Colon (tissue), 2 donors: ENCODE results near the gene ASAP2.

Experiments
- FAIRE-seq: peaks from 2 replicates; lab custom pipeline; 2012; peaks lifted over from hg19 to GRCh38; lab: Jason Lieb, UNC
- donor health status: control.
- donor health status: control.

The ASAP2 gene

DNA sequence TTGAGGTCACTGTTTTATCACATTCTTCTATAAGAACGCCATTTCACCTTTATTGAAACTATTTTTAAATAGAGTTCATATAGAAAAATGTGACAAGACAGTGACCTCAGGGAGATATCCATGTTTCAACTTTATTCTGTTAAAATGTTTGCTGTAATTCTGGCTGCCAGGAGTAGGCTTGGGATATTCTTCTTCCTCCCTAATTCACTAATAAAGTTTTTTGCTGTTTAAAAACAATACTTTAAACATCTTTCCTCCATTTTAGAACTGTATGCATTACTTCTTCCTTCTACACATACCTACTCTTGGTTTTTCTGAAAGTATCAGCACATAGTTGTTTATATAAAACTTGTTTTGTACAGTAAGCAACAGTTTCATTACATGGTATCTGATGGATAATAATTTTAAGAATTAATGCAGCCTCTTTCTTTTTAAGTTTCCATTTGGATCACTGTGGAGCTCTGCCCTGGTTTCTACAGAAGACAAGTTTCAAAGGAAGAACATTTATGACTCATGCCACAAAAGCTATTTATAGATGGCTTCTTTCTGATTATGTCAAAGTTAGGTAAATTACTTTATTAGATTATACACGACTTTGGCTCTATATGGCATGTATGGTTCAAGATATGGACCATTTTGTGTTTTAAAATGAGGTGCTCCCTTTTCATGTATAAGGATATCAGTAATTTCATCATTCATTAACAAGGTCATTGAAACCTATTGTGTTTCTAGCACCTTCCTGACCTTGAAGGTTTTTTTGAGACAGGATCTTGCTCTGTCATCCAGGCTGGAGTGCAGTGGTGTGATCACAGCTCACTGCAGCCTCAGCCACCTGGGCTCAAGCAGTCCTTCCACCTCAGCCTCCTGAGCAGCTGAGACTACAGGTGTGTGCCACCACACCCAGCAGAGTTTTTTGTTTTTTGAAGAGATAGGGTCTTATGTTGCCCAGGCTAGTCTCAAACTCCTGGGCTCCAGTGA is 224.0 kb downstream of the ASAP2 start:
- FAIRE-seq, result no peak

DNA sequence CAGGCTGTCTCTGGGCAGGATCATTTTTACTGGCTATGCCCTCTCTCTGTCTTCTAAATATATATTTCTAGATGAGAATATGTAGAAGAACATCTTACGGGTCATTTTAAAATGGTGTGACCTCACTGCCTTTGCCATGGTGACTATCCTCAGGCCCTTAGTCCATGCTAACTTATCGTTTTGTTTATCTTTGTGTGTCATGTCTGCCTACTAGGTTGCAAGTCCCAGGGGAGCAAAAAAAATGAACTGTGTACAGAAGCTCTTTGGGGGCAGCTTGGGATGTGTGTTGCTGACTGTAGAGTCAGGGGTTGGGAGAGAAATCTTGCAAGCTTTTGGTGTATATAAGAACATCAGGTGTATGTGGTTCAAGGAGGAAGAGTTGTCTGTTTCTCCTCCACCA is 227.9 kb downstream of the ASAP2 start:
- no peak for FAIRE-seq

- no peak for FAIRE-seq
Measured at GRCh38 chr2:9439536-9439935, 232.9 kb downstream of the ASAP2 start.

DNA sequence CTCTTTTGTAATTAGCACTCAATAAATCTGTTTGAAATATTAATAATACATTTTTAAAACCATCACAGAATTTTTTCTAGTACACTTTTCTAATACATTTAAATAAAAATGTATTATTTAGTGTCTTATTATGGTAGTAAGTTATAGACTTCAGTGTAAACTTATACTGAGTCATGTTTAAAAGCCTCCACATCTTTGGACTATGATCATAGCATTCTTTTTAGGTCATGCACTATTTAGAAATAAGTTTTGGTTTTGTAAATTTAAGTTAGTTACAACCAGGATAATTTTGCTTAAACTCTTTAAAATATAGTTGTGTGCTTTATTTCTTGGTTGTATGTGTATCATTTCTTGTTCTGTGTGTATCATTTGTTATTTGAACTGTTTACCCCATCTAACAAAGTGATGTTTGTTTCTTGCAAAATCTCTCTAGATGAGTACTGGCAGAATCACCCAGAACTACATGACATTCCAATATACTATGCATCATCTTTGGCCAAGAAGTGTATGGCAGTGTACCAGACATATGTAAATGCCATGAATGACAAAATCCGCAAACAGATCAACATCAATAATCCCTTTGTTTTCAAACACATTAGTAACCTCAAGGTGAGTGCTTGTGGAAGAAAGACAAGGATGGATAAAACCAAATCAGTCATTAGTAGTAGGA is 233.6 kb downstream of the ASAP2 start:
- FAIRE-seq, result no peak

DNA sequence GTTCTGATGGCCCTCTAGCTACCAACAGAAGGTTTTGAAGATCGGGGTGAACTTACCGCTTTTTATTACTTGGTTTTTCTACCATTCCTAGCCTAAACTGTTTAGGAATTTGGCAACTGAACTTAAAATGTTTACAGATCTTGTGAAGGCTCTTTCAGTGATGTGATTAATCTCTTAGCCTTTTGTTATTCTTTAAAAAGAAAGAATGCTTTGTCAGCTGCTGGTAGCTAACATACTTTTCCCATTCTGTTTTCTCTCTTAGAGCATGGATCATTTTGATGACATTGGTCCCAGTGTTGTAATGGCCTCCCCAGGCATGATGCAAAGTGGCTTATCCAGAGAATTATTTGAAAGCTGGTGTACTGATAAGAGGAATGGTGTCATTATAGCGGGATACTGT is 234.9 kb downstream of the ASAP2 start:
- no peak for FAIRE-seq

- no peak for FAIRE-seq
Measured at GRCh38 chr2:9443526-9443925, 236.9 kb downstream of the ASAP2 start.

GRCh38 chr2:9445089-9445488 is 238.5 kb downstream of the ASAP2 start:
- FAIRE-seq, result no peak

DNA sequence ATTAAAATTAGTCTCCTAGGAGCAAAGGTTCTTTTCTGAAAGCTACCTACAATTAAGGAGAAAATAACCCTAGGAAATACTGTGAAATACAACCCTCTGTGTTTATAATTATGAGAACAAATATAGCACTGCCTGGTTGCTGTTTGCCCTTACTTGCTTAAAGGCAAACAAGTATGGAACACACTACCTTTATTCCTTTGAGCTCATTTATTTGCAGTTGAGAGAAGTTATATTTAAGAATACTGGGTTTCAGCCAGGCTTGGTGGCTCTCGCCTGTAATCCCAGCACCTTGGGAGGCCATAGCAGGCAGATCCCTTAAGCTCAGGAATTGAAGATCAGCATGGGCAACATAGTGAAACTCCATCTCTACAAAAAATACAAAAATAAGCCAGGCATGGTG is 244.6 kb downstream of the ASAP2 start:
- no peak for FAIRE-seq
